GM23338 (cell line): Measurements from ENCODE around the gene ZNF800.

Source experiments
- CREB1 ChIP-seq: fragments of 250-450 bp; sonication (Bioruptor Pico); IDR thresholded peaks from 2 replicates; pipeline ENCODE4 v1.5.0; 2020; ENCODE audit warnings: low read depth, mild to moderate bottlenecking, moderate library complexity
- CTCF ChIP-seq, 2 experiments: fragments of 200-600 bp in 1 of 2; sonication (generic) in 1 of 2; conservative IDR thresholded peaks; 2 replicates each; pipeline versions ENCODE4 v1.5.1 to v1.6.1; 2016 to 2017; ENCODE audit warnings: antibody characterized with exemption in 2 of 2, low read depth in 2 of 2, mild to moderate bottlenecking in 2 of 2, moderate library complexity in 1 of 2
- ETS1 ChIP-seq: IDR thresholded peaks from 2 replicates; pipeline ENCODE4 v1.6.1; 2016; ENCODE audit warnings: antibody characterized with exemption
- EZH2 ChIP-seq: fragments of 200-600 bp; sonication (generic); IDR thresholded peaks from one replicate; pipeline ENCODE4 v1.8.0; 2017; ENCODE audit warnings: antibody characterized with exemption, mild to moderate bottlenecking, low read depth; ENCODE audit not compliant: unreplicated experiment
- EZH2phosphoT487 ChIP-seq: fragments of 200-600 bp; sonication (generic); IDR thresholded peaks from one replicate; pipeline ENCODE4 v1.8.1; 2018; ENCODE audit warnings: antibody characterized with exemption; ENCODE audit not compliant: unreplicated experiment
- JUNB ChIP-seq: IDR thresholded peaks from one replicate; pipeline ENCODE4 v1.6.1; 2016; ENCODE audit warnings: antibody characterized with exemption; ENCODE audit not compliant: unreplicated experiment
- POLR2AphosphoS5 ChIP-seq: IDR thresholded peaks from 2 replicates; pipeline ENCODE4 v1.6.1; 2016; ENCODE audit warnings: antibody characterized with exemption, low read depth
- REST ChIP-seq: IDR thresholded peaks from one replicate; pipeline ENCODE4 v1.6.1; 2018; ENCODE audit warnings: antibody characterized with exemption; ENCODE audit not compliant: unreplicated experiment
- ZNF114 ChIP-seq: fragments of 250-450 bp; sonication (Bioruptor Pico); IDR thresholded peaks from 2 replicates; pipeline ENCODE4 v1.5.0; 2020; ENCODE audit warnings: mild to moderate bottlenecking, moderate library complexity
- ZNF331 ChIP-seq: fragments of 250-450 bp; sonication (Bioruptor Pico); IDR thresholded peaks from 2 replicates; pipeline ENCODE4 v1.5.0; 2020; ENCODE audit warnings: low read depth, mild to moderate bottlenecking, moderate library complexity

GRCh38 chr7:127409629-127410028 is 17.1 kb upstream of the ZNF800 start:
- TF ChIP-seq CTCF (conservative IDR thresholded peaks at IDR 0.05; ENCODE audit: low read depth in 2 of 2) (peak; percentile 37 to 53; a peak in 3 of 4 replicates), ETS1 (no peak), ZNF331 (no peak), REST (no peak), POLR2AphosphoS5 (no peak), EZH2 (no peak), EZH2phosphoT487 (no peak), ZNF114 (CRISPR knock-in tag) (no peak), CREB1 (CRISPR knock-in tag) (no peak), JUNB (no peak)
